H1 (cell line): ENCODE data around the gene UCHL1. TPM values are rescaled to one million over a fixed set of nuclear protein-coding genes. Genes with fewer than 3 reads are reported as not detected.

Experiments used
- CTCF ChIA-PET: fragments of 300-600 bp; sonication (Branson Sonifier 250); formaldehyde crosslinking; loops from one replicate; lab custom pipeline; 2021; ENCODE audit not compliant: partially characterized antibody; lab: Charles Lee
- POLR2A ChIA-PET: fragments of 300-600 bp; sonication (Branson Sonifier 250); formaldehyde crosslinking; loops from one replicate; lab custom pipeline; 2021; ENCODE audit warnings: inconsistent platforms; ENCODE audit not compliant: partially characterized antibody; lab: Charles Lee
- DNase-seq, 2 experiments: peaks; one replicate each; pipeline versions ENCODE4 v3.0.0 to v3.0.0-alpha.2; 2010 to 2022; ENCODE audit warnings: low spot score in 2 of 2, low read depth in 1 of 2, mixed read lengths in 1 of 2
- FAIRE-seq: peaks from 2 replicates; lab custom pipeline; 2011; peaks lifted over from hg19 to GRCh38; lab: Jason Lieb, UNC
- H2AFZ ChIP-seq: 2 replicates; pipeline ENCODE4 v1.8.1; 2012; ENCODE audit warnings: low read length, inconsistent platforms
- H2AK5ac ChIP-seq: 2 replicates; pipeline ENCODE4 v1.6.1; 2013; ENCODE audit warnings: low read depth, low read length
- H2BK120ac ChIP-seq: replicated peaks from 2 replicates; pipeline ENCODE3; 2013; ENCODE audit warnings: low read depth, low read length, inconsistent platforms
- H2BK12ac ChIP-seq: 2 replicates; pipeline ENCODE4 v1.6.1; 2013; ENCODE audit warnings: low read depth, low read length
- H2BK15ac ChIP-seq: 2 replicates; pipeline ENCODE4 v1.6.1; 2013; ENCODE audit warnings: low read length
- H2BK20ac ChIP-seq: 2 replicates; pipeline ENCODE4 v1.6.1; 2013; ENCODE audit warnings: low read length
- H2BK5ac ChIP-seq: 2 replicates; pipeline ENCODE4 v1.6.1; 2013; ENCODE audit warnings: low read depth, low read length
- H3K14ac ChIP-seq: 2 replicates; pipeline ENCODE4 v1.6.1; 2013; ENCODE audit warnings: inconsistent platforms; ENCODE audit not compliant: insufficient read length
- H3K18ac ChIP-seq: 2 replicates; pipeline ENCODE4 v1.6.1; 2013; ENCODE audit warnings: low read length; ENCODE audit errors: extremely low read depth
- H3K23ac ChIP-seq: 2 replicates; pipeline ENCODE4 v1.6.1; 2013; ENCODE audit warnings: inconsistent platforms; ENCODE audit not compliant: insufficient read length
- H3K23me2 ChIP-seq: 2 replicates; pipeline ENCODE4 v1.6.1; 2013; ENCODE audit warnings: low read depth, low read length
- H3K27ac ChIP-seq: 2 replicates; pipeline ENCODE4 v1.6.1; 2011; ENCODE audit warnings: low read depth, low read length, inconsistent platforms
- H3K27me3 ChIP-seq, 4 experiments: replicated peaks in 1 of 4; 1 replicate in 1 of 4; 2 replicates in 3 of 4; pipeline versions ENCODE4 v1.6.1 to v1.8.1; 2011 to 2013; ENCODE audit warnings: low read length in 3 of 4, mild to moderate bottlenecking in 3 of 4, inconsistent platforms in 2 of 4, mixed read lengths in 2 of 4, moderate library complexity in 1 of 4; ENCODE audit not compliant: control insufficient read depth in 3 of 4, insufficient read depth in 3 of 4; ENCODE audit errors: extremely low read depth in 1 of 4
- H3K36me3 ChIP-seq, 4 experiments: 2 replicates each; pipeline versions ENCODE4 v1.6.1 to v1.8.1; 2011 to 2013; ENCODE audit warnings: mild to moderate bottlenecking in 4 of 4, low read length in 3 of 4, moderate library complexity in 2 of 4, control low read depth in 1 of 4, inconsistent platforms in 1 of 4; ENCODE audit not compliant: insufficient read depth in 4 of 4, control insufficient read depth in 2 of 4
- H3K4ac ChIP-seq: replicated peaks from 2 replicates; pipeline ENCODE3; 2013; ENCODE audit warnings: low read length, low read depth, mixed read lengths, inconsistent platforms; ENCODE audit not compliant: insufficient read length
- H3K4me1 ChIP-seq, 4 experiments: replicated peaks in 1 of 4; 1 replicate in 1 of 4; 2 replicates in 3 of 4; pipeline versions ENCODE4 v1.6.1 to v1.8.1; 2011 to 2013; ENCODE audit warnings: low read length in 3 of 4, inconsistent platforms in 2 of 4, mixed read lengths in 1 of 4; ENCODE audit not compliant: insufficient read depth in 4 of 4, control insufficient read depth in 3 of 4
- H3K4me2 ChIP-seq, 2 experiments: 2 replicates each; pipeline versions ENCODE4 v1.6.1 to v1.8.1; 2011 to 2013; ENCODE audit warnings: low read depth in 2 of 2, low read length in 2 of 2, control low read depth in 1 of 2, inconsistent platforms in 1 of 2, mild to moderate bottlenecking in 1 of 2; ENCODE audit not compliant: insufficient read depth in 1 of 2
- H3K4me3 ChIP-seq, 4 experiments: fragments of 200-600, 300-600 bp in 1 of 4; sonication (generic), shearing (Covaris generic), sonication (Bioruptor Twin) in 1 of 4; 2 replicates each; pipeline versions ENCODE4 v1.5.1 to v1.8.1; 2011 to 2016; ENCODE audit warnings: low read length in 4 of 4, low read depth in 3 of 4, control low read depth in 2 of 4, inconsistent platforms in 2 of 4, mild to moderate bottlenecking in 2 of 4, mixed read lengths in 1 of 4, moderate library complexity in 1 of 4; ENCODE audit not compliant: insufficient read depth in 2 of 4; ENCODE audit errors: extremely low read depth in 1 of 4
- H3K56ac ChIP-seq: replicated peaks from 2 replicates; pipeline ENCODE3; 2013; ENCODE audit warnings: low read depth, mild to moderate bottlenecking, mixed read lengths, low read length, inconsistent platforms; ENCODE audit not compliant: insufficient read length
- H3K79me1 ChIP-seq: 2 replicates; pipeline ENCODE4 v1.6.1; 2013; ENCODE audit warnings: low read depth, low read length, control low read depth
- H3K79me2 ChIP-seq, 2 experiments: 2 replicates each; pipeline versions ENCODE4 v1.6.1 to v1.8.1; 2012 to 2013; ENCODE audit warnings: low read length in 2 of 2, mild to moderate bottlenecking in 2 of 2, inconsistent platforms in 1 of 2; ENCODE audit not compliant: insufficient read depth in 2 of 2, control insufficient read depth in 1 of 2
- H3K9ac ChIP-seq, 4 experiments: replicated peaks in 1 of 4; 1 replicate in 1 of 4; 2 replicates in 3 of 4; pipeline versions ENCODE4 v1.6.1 to v1.8.1; 2011 to 2013; ENCODE audit warnings: low read depth in 3 of 4, low read length in 3 of 4, control low read depth in 2 of 4, mild to moderate bottlenecking in 2 of 4, moderate library complexity in 2 of 4, inconsistent platforms in 1 of 4; ENCODE audit errors: extremely low read depth in 1 of 4
- H3K9me3 ChIP-seq, 2 experiments: 2 replicates each; pipeline versions ENCODE4 v1.6.1 to v1.8.1; 2012 to 2013; ENCODE audit warnings: mild to moderate bottlenecking in 2 of 2, moderate library complexity in 2 of 2, control low read depth in 1 of 2, inconsistent platforms in 1 of 2, low read depth in 1 of 2, low read length in 1 of 2, mixed read lengths in 1 of 2; ENCODE audit not compliant: insufficient read depth in 2 of 2
- H4K20me1 ChIP-seq, 2 experiments: replicated peaks in 1 of 2; 2 replicates each; pipeline versions ENCODE3 to v1.8.1; 2011 to 2013; ENCODE audit warnings: inconsistent platforms in 2 of 2, low read length in 2 of 2, mild to moderate bottlenecking in 1 of 2; ENCODE audit not compliant: insufficient read depth in 2 of 2, control insufficient read depth in 1 of 2
- H4K5ac ChIP-seq: 2 replicates; pipeline ENCODE4 v1.6.1; 2013; ENCODE audit warnings: low read length, low read depth, mixed read lengths, inconsistent platforms; ENCODE audit not compliant: insufficient read length
- H4K8ac ChIP-seq: 2 replicates; pipeline ENCODE4 v1.8.0; 2013; ENCODE audit warnings: mild to moderate bottlenecking, moderate library complexity, low read length, inconsistent platforms; ENCODE audit not compliant: insufficient read depth; ENCODE audit errors: extremely low read depth
- H4K91ac ChIP-seq: replicated peaks from 2 replicates; pipeline ENCODE3; 2013; ENCODE audit warnings: low read length, mixed read lengths, inconsistent platforms; ENCODE audit not compliant: insufficient read length
- GTF2F1 ChIP-seq: IDR thresholded peaks from 2 replicates; pipeline ENCODE4 v1.6.1; 2012; ENCODE audit warnings: low read depth, low read length, improper control_type of control experiment, borderline replicate concordance
- RAD21 ChIP-seq, 2 experiments: IDR thresholded peaks in 1 of 2; conservative IDR thresholded peaks in 1 of 2; 2 replicates each; pipeline ENCODE4 v1.6.1; 2011; ENCODE audit warnings: low read depth in 2 of 2, low read length in 2 of 2, improper control_type of control experiment in 1 of 2, inconsistent platforms in 1 of 2, mild to moderate bottlenecking in 1 of 2, moderate library complexity in 1 of 2
- WGBS, 2 experiments: shearing (Covaris generic) in 1 of 2; methylation state at CpG; one replicate each; pipeline versions ENCODE4 v1.1.6 to v1.1.7; 2013 to 2015; ENCODE audit warnings: low lambda C conversion rate in 2 of 2, mixed read lengths in 2 of 2, inconsistent platforms in 1 of 2, low coverage in 1 of 2, missing lambda C conversion rate in 1 of 2; ENCODE audit not compliant: insufficient replicate concordance in 2 of 2, insufficient coverage in 1 of 2, insufficient read length in 1 of 2; ENCODE audit errors: extremely low coverage in 1 of 2, missing lambda C conversion rate in 1 of 2; 5-methylcytosine and 5-hydroxymethylcytosine counted together
- polyA plus RNA-seq, 7 experiments: library from polyadenylated mRNA; depleted of rRNA in 3 of 7; stranded (reverse) in 5 of 7; unstranded in 2 of 7; fragments of >200 nt in 5 of 7; fragments of 200-250 nt in 2 of 7; gene quantifications; 1 replicate in 5 of 7; 2 replicates in 1 of 7; 4 replicates in 1 of 7; pipeline versions ENCODE4 v1.2.1 to v1.2.3, GENCODE V29; 2011 to 2013; ENCODE audit warnings: missing spikeins in 2 of 7, mixed read lengths in 2 of 7
- total RNA-seq: library from RNA; stranded (reverse); fragmentation: NEBNext Ultra II Directional; extraction: Animal tissue kit (Norgen Biotek cat#: 25700); gene quantifications from 2 replicates; pipeline ENCODE4 v1.2.1, GENCODE V29; 2021

Gene UCHL1
- total and polyA plus RNA-seq, 2 of the 8 experiments (the other 6 are each of a cell fraction or from before 2014, with no cell fraction given) = 781 to 1,717 TPM

DNA sequence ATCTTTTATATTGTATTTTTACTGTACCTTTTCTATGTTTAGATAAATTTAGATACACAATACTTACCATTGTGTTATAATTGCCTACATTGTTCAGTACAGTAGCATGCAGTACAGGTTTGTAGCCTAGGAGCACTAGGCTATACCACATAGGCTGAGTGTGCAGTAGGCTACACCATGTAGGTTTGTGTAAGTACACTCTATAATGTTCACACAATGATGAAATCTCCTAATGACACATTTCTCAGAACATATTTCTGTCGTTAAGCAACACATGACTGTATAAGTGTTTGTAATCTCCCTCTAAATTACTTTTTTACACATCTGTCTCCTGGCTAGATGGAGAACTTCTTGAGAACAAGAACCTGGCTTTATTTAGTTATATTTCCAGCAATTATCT is 40.3 kb downstream of the UCHL1 start:
- ChIA-PET POLR2A (no interaction called here), CTCF (interaction anchor here (1.3 to 3.4 kb wide), 2 partner anchors 11 to 16 kb away, joined by 3 to 17 read pairs; no protein-coding TSS in a partner anchor)
- peaks cover 13 to 19% of the 10 kb centered on the region in 2 experiments; a peak in 3 of 4 replicates for H3K9me3 ChIP-seq
- WGBS, 2 experiments = 72% methylated on average over 1 of the region's 1 CpG; no CpG with 5 or more reads in 1 of the 2 experiments
- FAIRE-seq (no peak), DNase-seq (no peak)
- TF ChIP-seq GTF2F1 = no peak
- TF ChIP-seq RAD21 (IDR thresholded peaks at IDR 0.05 in 1 of 2, conservative IDR thresholded peaks at IDR 0.05 in 1 of 2; ENCODE audit: low read depth in 2 of 2, low read length in 2 of 2) = no peak
- H2AFZ ChIP-seq = no peak overlapping the region
- H3K4ac ChIP-seq = no peak overlapping the region
- H2BK20ac ChIP-seq = no peak overlapping the region
- no peak overlapping the region for H3K4me3 ChIP-seq
- no peaks in the 10 kb centered on the region for H3K27me3 ChIP-seq
- no peaks in the 10 kb centered on the region for H4K20me1 ChIP-seq
- H2BK12ac ChIP-seq = no peak overlapping the region
- H3K56ac ChIP-seq = no peak overlapping the region
- H3K14ac ChIP-seq = no peak overlapping the region
- H3K79me2 ChIP-seq = no peaks in the 10 kb centered on the region
- no peak overlapping the region for H4K5ac ChIP-seq
- no peak overlapping the region for H3K9ac ChIP-seq
- H3K4me2 ChIP-seq = no peak overlapping the region
- no peak overlapping the region for H3K23ac ChIP-seq
- no peak overlapping the region for H3K18ac ChIP-seq
- H3K79me1 ChIP-seq = no peaks in the 10 kb centered on the region
- no peak overlapping the region for H2BK120ac ChIP-seq
- H2BK15ac ChIP-seq = no peak overlapping the region
- H2BK5ac ChIP-seq = no peak overlapping the region
- H3K23me2 ChIP-seq = no peaks in the 10 kb centered on the region
- no peak overlapping the region for H4K91ac ChIP-seq
- H4K8ac ChIP-seq = no peak overlapping the region
- H3K4me1 ChIP-seq = no peaks in the 10 kb centered on the region
- no peaks in the 10 kb centered on the region for H3K36me3 ChIP-seq
- no peak overlapping the region for H2AK5ac ChIP-seq
- H3K27ac ChIP-seq = no peak overlapping the region
